ENCODE results near the gene CREB3L2. TPM values are rescaled to one million over a fixed set of nuclear protein-coding genes. Genes with fewer than 3 reads are reported as not detected.
A peak's percentile ranks its signal among the peaks of the same experiment; 100 is the strongest.

Gene CREB3L2
- polyA plus RNA-seq, 1 of the 3 experiments (the other 2 are of a cell fraction) = 22.9 TPM

DNA sequence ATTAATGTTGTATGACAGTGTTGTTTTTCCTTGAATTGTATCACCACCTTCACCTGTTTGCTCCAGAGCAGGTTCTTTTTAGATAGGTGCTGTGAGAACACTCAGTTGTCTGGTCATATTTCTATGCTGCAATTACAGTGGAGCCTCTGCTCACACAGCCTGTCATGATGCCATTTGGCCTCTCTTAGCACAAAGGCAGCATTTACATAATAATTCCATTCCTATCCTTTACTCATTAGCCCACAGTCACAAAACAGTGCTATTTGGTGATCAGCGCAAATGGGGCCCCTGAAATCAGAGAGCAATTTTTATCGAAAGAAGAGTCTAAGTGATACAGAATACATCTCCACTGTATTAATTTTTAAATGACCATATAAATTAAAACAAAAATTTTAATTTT is 141.3 kb downstream of the CREB3L2 start:
- Histone ChIP-seq H3K9ac (no peak overlapping the region), H3F3A (replicated peaks; ENCODE audit: insufficient read depth) (peaks cover 14% of the 10 kb centered on the region), H3K27me3 (ENCODE audit: insufficient read depth) (no peaks in the 10 kb centered on the region), H3K4me1 (ENCODE audit: control insufficient read depth in 1 of 2, insufficient read depth in 2 of 2, low read depth in 1 of 2, low read length in 1 of 2) (no peaks in the 10 kb centered on the region), H3K27ac (ENCODE audit: low read depth in 2 of 2, low read length in 1 of 2) (no peak overlapping the region), H3K4me3 (ENCODE audit: low read depth in 2 of 2, low read length in 1 of 2) (no peak overlapping the region), H3K4me2 (no peak overlapping the region), H3K9me2 (no peaks in the 10 kb centered on the region), H3K9me3 (no peaks in the 10 kb centered on the region), H3K79me2 (ENCODE audit: insufficient read depth) (no peaks in the 10 kb centered on the region), H4K20me1 (ENCODE audit: insufficient read depth) (no peaks in the 10 kb centered on the region), H2AFZ (ENCODE audit: low read depth) (no peak overlapping the region), H3K36me3 (replicated peaks in 1 of 2; ENCODE audit: control insufficient read depth in 1 of 2, insufficient read depth in 2 of 2, low read length in 1 of 2) (peaks cover 30 to 61% of the 10 kb centered on the region in 2 experiments)
- POLR2A ChIA-PET = no interaction called here
- no peak for DNase-seq
- TF ChIP-seq RCOR1 (IDR thresholded peaks at IDR 0.05; ENCODE audit: low read length) = no peak
- no peak for TF ChIP-seq SMC3 (IDR thresholded peaks at IDR 0.05; ENCODE audit: low read depth, low read length)
- no peak for TF ChIP-seq NFIC (IDR thresholded peaks at IDR 0.05; ENCODE audit: borderline replicate concordance)
- no peak for TF ChIP-seq NRF1 (IDR thresholded peaks at IDR 0.05; ENCODE audit: low read depth, low read length)
- TF ChIP-seq ELF1 (IDR thresholded peaks at IDR 0.05) = no peak
- no peak for TF ChIP-seq GABPA (IDR thresholded peaks at IDR 0.05; ENCODE audit: low read depth)
- TF ChIP-seq, protein P1, sequence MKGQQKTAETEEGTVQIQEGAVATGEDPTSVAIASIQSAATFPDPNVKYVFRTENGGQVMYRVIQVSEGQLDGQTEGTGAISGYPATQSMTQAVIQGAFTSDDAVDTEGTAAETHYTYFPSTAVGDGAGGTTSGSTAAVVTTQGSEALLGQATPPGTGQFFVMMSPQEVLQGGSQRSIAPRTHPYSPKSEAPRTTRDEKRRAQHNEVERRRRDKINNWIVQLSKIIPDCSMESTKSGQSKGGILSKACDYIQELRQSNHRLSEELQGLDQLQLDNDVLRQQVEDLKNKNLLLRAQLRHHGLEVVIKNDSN (IDR thresholded peaks at IDR 0.05; ENCODE audit: borderline replicate concordance, low read depth) = no peak
- TF ChIP-seq MXI1 (IDR thresholded peaks at IDR 0.05; ENCODE audit: low read depth, low read length) = no peak
- no peak for TF ChIP-seq SIN3A (IDR thresholded peaks at IDR 0.05; ENCODE audit: borderline replicate concordance, low read depth, low read length)
- TF ChIP-seq REST (IDR thresholded peaks at IDR 0.05; ENCODE audit: low read depth, low read length) = no peak
- no peak for TF ChIP-seq YY1 (IDR thresholded peaks at IDR 0.05; ENCODE audit: low read depth)
- no peak for TF ChIP-seq FOXM1 (IDR thresholded peaks at IDR 0.05; ENCODE audit: low read depth)
- TF ChIP-seq, protein P2, sequence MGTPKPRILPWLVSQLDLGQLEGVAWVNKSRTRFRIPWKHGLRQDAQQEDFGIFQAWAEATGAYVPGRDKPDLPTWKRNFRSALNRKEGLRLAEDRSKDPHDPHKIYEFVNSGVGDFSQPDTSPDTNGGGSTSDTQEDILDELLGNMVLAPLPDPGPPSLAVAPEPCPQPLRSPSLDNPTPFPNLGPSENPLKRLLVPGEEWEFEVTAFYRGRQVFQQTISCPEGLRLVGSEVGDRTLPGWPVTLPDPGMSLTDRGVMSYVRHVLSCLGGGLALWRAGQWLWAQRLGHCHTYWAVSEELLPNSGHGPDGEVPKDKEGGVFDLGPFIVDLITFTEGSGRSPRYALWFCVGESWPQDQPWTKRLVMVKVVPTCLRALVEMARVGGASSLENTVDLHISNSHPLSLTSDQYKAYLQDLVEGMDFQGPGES (IDR thresholded peaks at IDR 0.05; ENCODE audit: low read depth, low read length) = no peak
- WGBS (ENCODE audit: low lambda C conversion rate) = 99% methylated on average over 2 of the region's 2 CpGs
- CTCF ChIA-PET = no interaction called here

DNA sequence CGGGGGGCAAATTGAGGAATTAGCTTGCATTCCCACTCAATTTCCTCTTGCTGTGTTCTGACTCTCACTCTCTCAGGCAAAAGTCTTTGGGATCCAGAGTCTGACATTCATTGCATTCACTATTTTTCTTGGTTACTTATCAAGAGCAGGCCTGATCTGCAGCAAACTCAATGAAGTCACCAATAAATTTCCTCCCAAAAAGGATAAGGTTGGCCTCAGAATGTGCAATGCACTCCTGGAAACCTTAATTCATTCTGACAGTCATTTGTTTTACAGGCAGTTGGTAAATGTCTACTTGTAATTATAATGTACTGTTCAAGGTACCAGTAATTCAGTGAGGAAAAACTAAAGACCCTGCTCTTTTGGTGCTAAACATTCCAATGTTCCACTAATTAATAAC is 148.8 kb downstream of the CREB3L2 start:
- Histone ChIP-seq H3K4me2 (no peak overlapping the region), H3K36me3 (replicated peaks in 1 of 2; ENCODE audit: control insufficient read depth in 1 of 2, insufficient read depth in 2 of 2, low read length in 1 of 2) (peaks cover 5 to 14% of the 10 kb centered on the region in 2 experiments), H3K9ac (no peak overlapping the region), H2AFZ (ENCODE audit: low read depth) (no peak overlapping the region), H3K9me3 (no peaks in the 10 kb centered on the region), H3K9me2 (no peaks in the 10 kb centered on the region), H3K27ac (ENCODE audit: low read depth in 2 of 2, low read length in 1 of 2) (peak overlapping the region; percentile 11 to 61; a peak in 2 of 4 replicates), H3K79me2 (ENCODE audit: insufficient read depth) (no peaks in the 10 kb centered on the region), H4K20me1 (ENCODE audit: insufficient read depth) (no peaks in the 10 kb centered on the region), H3K4me3 (ENCODE audit: low read depth in 2 of 2, low read length in 1 of 2) (no peak overlapping the region), H3F3A (replicated peaks; ENCODE audit: insufficient read depth) (peaks cover 42% of the 10 kb centered on the region), H3K27me3 (ENCODE audit: insufficient read depth) (no peaks in the 10 kb centered on the region), H3K4me1 (ENCODE audit: control insufficient read depth in 1 of 2, insufficient read depth in 2 of 2, low read depth in 1 of 2, low read length in 1 of 2) (peaks cover 4 to 14% of the 10 kb centered on the region in 2 experiments; a peak in 3 of 4 replicates)
- no peak for DNase-seq
- WGBS (ENCODE audit: low lambda C conversion rate) = 100% methylated on average over 1 of the region's 1 CpG
- TF ChIP-seq PBX3 (IDR thresholded peaks at IDR 0.05) (peak; percentile 47; the same call in 1 of the 2 replicates), TCF12 (IDR thresholded peaks at IDR 0.05) (peak; percentile 40; the same call in 1 of the 2 replicates), REST (IDR thresholded peaks at IDR 0.05; ENCODE audit: low read depth, low read length) (no peak), EP300 (IDR thresholded peaks at IDR 0.05; ENCODE audit: borderline replicate concordance in 1 of 2, low read depth in 1 of 2, low read length in 1 of 2) (peak in 1 of 2 experiments; percentile 36; a peak in 1 of 4 replicates), NRF1 (IDR thresholded peaks at IDR 0.05; ENCODE audit: low read depth, low read length) (no peak)
- ChIA-PET CTCF (interaction anchor here (1.6 kb wide), 1 partner anchor 179 kb away, joined by 5 read pairs; no protein-coding TSS in a partner anchor), POLR2A (no interaction called here)

Data from SK-N-SH (cell line).